ENCODE data around the gene NWD2. TPM values are rescaled to one million over a fixed set of nuclear protein-coding genes. Genes with fewer than 3 reads are reported as not detected.

Gene NWD2
- total RNA-seq, 1 experiment from 2014 or later: not detected

- peaks cover 10 to 11% of the 10 kb centered on the region in 2 experiments for H3K4me1 Mint-ChIP-seq
- H3K4me3 Mint-ChIP-seq: no peak overlapping the region
Measured at GRCh38 chr4:37383579-37384229, 139.2 kb downstream of the NWD2 start.

More at GRCh38 chr4:37383579-37384229, 139.2 kb downstream of the NWD2 start:
- Histone ChIP-seq H4K20me1 (ENCODE audit: control insufficient read depth, insufficient read depth, insufficient read length) (no peaks in the 10 kb centered on the region), H2BK12ac (ENCODE audit: insufficient read length, low read depth, low read length) (no peak overlapping the region), H2AFZ (ENCODE audit: low read length) (peak overlapping the region; percentile 14), H3K23ac (ENCODE audit: insufficient read length, low read depth, low read length) (no peak overlapping the region), H3T11ph (ENCODE audit: low read length) (no peak overlapping the region), H2BK5ac (ENCODE audit: insufficient read length, low read length) (no peak overlapping the region), H3K27ac (ENCODE audit: insufficient read length, low read depth, low read length) (no peak overlapping the region), H3K4me2 (ENCODE audit: insufficient read depth, insufficient read length, low read length) (no peak overlapping the region), H3K27me3 (ENCODE audit: insufficient read depth, low read length) (no peaks in the 10 kb centered on the region; the same call in 1 of the 2 replicates), H3K18ac (ENCODE audit: insufficient read length, low read depth, low read length) (no peak overlapping the region), H4K5ac (ENCODE audit: insufficient read length, low read depth, low read length) (no peak overlapping the region), H2BK120ac (ENCODE audit: low read depth, low read length, poor library complexity, severe bottlenecking) (no peak overlapping the region), H2AK5ac (ENCODE audit: insufficient read length, low read length) (no peak overlapping the region), H3K79me2 (ENCODE audit: insufficient read depth, low read length) (no peaks in the 10 kb centered on the region), H4K91ac (ENCODE audit: insufficient read length, low read depth, low read length) (no peak overlapping the region), H3K9ac (ENCODE audit: extremely low read depth, insufficient read length, low read length) (no peak overlapping the region), H3K9me3 (ENCODE audit: control insufficient read depth, low read depth, low read length) (no peaks in the 10 kb centered on the region), H2BK20ac (ENCODE audit: low read depth, low read length, poor library complexity, severe bottlenecking) (no peak overlapping the region), H2BK15ac (ENCODE audit: low read depth, low read length) (no peak overlapping the region), H3K56ac (ENCODE audit: insufficient read length, low read depth, low read length) (no peak overlapping the region), H4K8ac (replicated peaks; ENCODE audit: insufficient read length, low read depth, low read length) (no peak overlapping the region), H3K23me2 (ENCODE audit: insufficient read length, low read depth, low read length, poor library complexity, severe bottlenecking) (no peaks in the 10 kb centered on the region), H3K4me1 (ENCODE audit: insufficient read depth, low read length) (no peaks in the 10 kb centered on the region), H3K79me1 (ENCODE audit: insufficient read depth, low read depth, low read length, poor library complexity, severe bottlenecking) (no peaks in the 10 kb centered on the region), H3K14ac (ENCODE audit: insufficient read depth, low read length) (no peak overlapping the region), H3K4ac (ENCODE audit: low read depth, low read length) (no peak overlapping the region)
- WGBS (ENCODE audit: extremely low coverage, insufficient read length, low lambda C conversion rate): no CpG with 5 or more reads among the region's 7 CpGs
- TF ChIP-seq CTCF (conservative IDR thresholded peaks at IDR 0.05): peak; percentile 81
- 0 out of 2 replicates have a peak, but pooled peaks cover 3% of the 10 kb centered on the region for H3K27me3 Mint-ChIP-seq (ENCODE audit: low read depth)
- H3K36me3 Mint-ChIP-seq (ENCODE audit: insufficient read depth in 1 of 3, low read depth in 3 of 3): no peaks in the 10 kb centered on the region
- H3K9me3 Mint-ChIP-seq: no peaks in the 10 kb centered on the region; a peak in 2 of 5 replicates
- H3K27ac Mint-ChIP-seq: no peak overlapping the region
- DNase-seq: peak; percentile 36

Measured in H9 (cell line).